Adrenal gland (tissue), 12 donors: ENCODE results near the gene DGKG. TPM values are rescaled to one million over a fixed set of nuclear protein-coding genes. Genes with fewer than 3 reads are reported as not detected.

Experiments used
- DNase-seq, 7 donors: peaks; one replicate each; pipeline ENCODE4 v3.0.0-alpha.2; 2019 to 2020
- H3K27ac ChIP-seq, 5 donors: fragments of 200-600 bp; sonication (generic) in 4 of 5; 1 replicate in 3 of 5; 2 replicates in 2 of 5; pipeline versions ENCODE4 v1.5.1 to v1.8.0; 2016 to 2020; ENCODE audit warnings: mild to moderate bottlenecking in 1 of 5
- H3K27me3 ChIP-seq: fragments of 200-600 bp; 2 replicates; pipeline ENCODE4 v1.8.0; 2021
- H3K36me3 ChIP-seq, 2 donors: fragments of 200-600 bp; replicated peaks in 1 of 2; 1 replicate in 1 of 2; 2 replicates in 1 of 2; pipeline versions ENCODE4 v1.5.1 to v1.8.0; 2018 to 2022
- H3K4me1 ChIP-seq, 2 donors: fragments of 200-600 bp; replicated peaks in 1 of 2; 1 replicate in 1 of 2; 2 replicates in 1 of 2; pipeline versions ENCODE4 v1.5.1 to v1.8.0; 2018 to 2021
- H3K4me3 ChIP-seq, 4 donors: fragments of 200-600 bp; sonication (generic) in 3 of 4; one replicate each; pipeline ENCODE4 v1.5.1; 2016 to 2018
- H3K9me3 ChIP-seq, 3 donors: fragments of 200-600 bp; sonication (generic) in 1 of 3; replicated peaks in 1 of 3; 1 replicate in 2 of 3; 2 replicates in 1 of 3; pipeline versions ENCODE4 v1.5.1 to v1.8.0; 2016 to 2021
- CTCF ChIP-seq, 6 experiments: fragments of 450-650 bp in 4 of 6; fragments of 200-600 bp in 2 of 6; sonication (generic) in 1 of 6; IDR thresholded peaks; 1 replicate in 5 of 6; 2 replicates in 1 of 6; pipeline versions ENCODE4 v1.5.1 to v1.8.0; 2016 to 2021; ENCODE audit warnings: antibody characterized with exemption in 6 of 6, mild to moderate bottlenecking in 2 of 6, moderate library complexity in 1 of 6
- POLR2A ChIP-seq, 2 donors: fragments of 450-650 bp; IDR thresholded peaks; one replicate each; pipeline ENCODE4 v1.6.1; 2017; ENCODE audit warnings: antibody characterized with exemption in 2 of 2, mild to moderate bottlenecking in 2 of 2, moderate library complexity in 1 of 2
- WGBS, 4 donors: extraction: QIAGEN DNeasy Blood & Tissue Kit in 2 of 4; methylation state at CpG; one replicate each; pipeline versions ENCODE4 v1.1.5 to v1.1.7; 2013 to 2017; 5-methylcytosine and 5-hydroxymethylcytosine counted together
- intact Hi-C, 2 donors: fragments of 100-400 bp; cut with DNase I; formaldehyde crosslinking; loops; one replicate each; pipeline versions ENCODE4 v1.14.1 to v1.15.0; 2022 to 2023
- polyA plus RNA-seq, 3 donors: library from polyadenylated mRNA; stranded (reverse); fragments of 200-250 nt in 2 of 3; fragments of 350-450 nt in 1 of 3; fragmentation: Illumina TruSeq in 1 of 3; extraction: RNeasy Lipid Tissue Mini Kit (QIAGEN cat#74804) in 1 of 3; gene quantifications; one replicate each; pipeline ENCODE4 v1.2.3, GENCODE V29; 2013 to 2014
- total RNA-seq, 9 donors: library from RNA; depleted of rRNA in 4 of 9; stranded (reverse); fragments of >200 nt in 4 of 9; fragments of 120-200 nt in 1 of 9; fragmentation: NEBNext Ultra II Directional in 1 of 9; extraction: Animal tissue kit (Norgen Biotek cat#: 25700) in 1 of 9; gene quantifications; one replicate each; pipeline versions ENCODE4 v1.1.0 to v1.2.4, GENCODE V29; 2013 to 2023
- donor health status: healthy with polysubstance abuse.
- donor health status: Bipolar disorder and iron deficiency.
- donor health status: DM: yes; HTN: yes; CAD: no.
- donor health status: DM: no; HTN: no; CAD: no.
- donor health status: DM: no; HTN: no; CAD: no.
- donor health status: DM: yes; HTN: yes; CAD: no.

DGKG gene
- total and polyA plus RNA-seq, 12 donors, result 2.9 to 43.7 (median 28.3) TPM

DNA sequence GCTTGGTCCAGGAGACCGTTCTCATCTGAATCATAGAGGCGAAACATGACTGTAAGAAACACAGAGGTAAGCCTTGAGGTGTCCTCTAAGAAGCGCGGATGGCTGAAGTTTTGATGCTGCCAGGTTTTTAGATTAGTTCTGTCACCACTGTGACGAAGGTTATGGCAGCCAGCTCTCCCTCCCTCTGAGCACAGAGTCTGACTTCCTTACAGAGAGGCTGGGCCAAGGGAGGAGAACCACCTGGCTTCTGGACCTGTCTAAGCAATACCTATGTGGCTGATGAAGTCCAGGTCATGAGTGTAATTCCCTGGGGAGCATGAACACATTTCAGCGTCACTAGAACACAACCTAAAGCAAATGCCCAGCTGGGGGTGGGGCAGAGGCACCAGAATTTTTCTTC is 77.4 kb downstream of the DGKG start:
- 89 to 96% (median 92%) methylated on average over 6 of the region's 6 CpGs for WGBS, 4 donors
- Histone ChIP-seq H3K27ac (no peak overlapping the region), H3K27me3 (no peaks in the 10 kb centered on the region), H3K36me3 (no peaks in the 10 kb centered on the region), H3K9me3 (no peaks in the 10 kb centered on the region), H3K4me3 (no peak overlapping the region), H3K4me1 (peaks cover 0 to 7% of the 10 kb centered on the region in 2 donors)
- TF ChIP-seq POLR2A (IDR thresholded peaks at IDR 0.05) (no peak), CTCF (IDR thresholded peaks at IDR 0.05) (no peak)
- intact Hi-C loops, result no loop called here
- DNase-seq, result no peak

GRCh38 chr3:186284349-186284652 is 77.7 kb downstream of the DGKG start:
- H3K4me3 ChIP-seq, result no peak overlapping the region
- TF ChIP-seq POLR2A (IDR thresholded peaks at IDR 0.05), result no peak
- no peak for TF ChIP-seq CTCF (IDR thresholded peaks at IDR 0.05)
- no peaks in the 10 kb centered on the region for H3K9me3 ChIP-seq
- no peaks in the 10 kb centered on the region for H3K36me3 ChIP-seq
- H3K27me3 ChIP-seq, result no peaks in the 10 kb centered on the region
- no peak overlapping the region for H3K27ac ChIP-seq
- WGBS, 4 donors, result 87 to 94% (median 91%) methylated on average over 8 of the region's 8 CpGs
- peaks cover 0 to 7% of the 10 kb centered on the region in 2 donors for H3K4me1 ChIP-seq
- intact Hi-C loops, result no loop called here
- DNase-seq, result no peak

GRCh38 chr3:186283651-186284348 is 78.2 kb downstream of the DGKG start:
- H3K9me3 ChIP-seq, result no peaks in the 10 kb centered on the region
- H3K36me3 ChIP-seq, result no peaks in the 10 kb centered on the region
- H3K27ac ChIP-seq, result no peak overlapping the region
- no peak overlapping the region for H3K4me3 ChIP-seq
- 79 to 91% (median 88%) methylated on average over 6 of the region's 6 CpGs for WGBS, 4 donors
- H3K27me3 ChIP-seq, result no peaks in the 10 kb centered on the region
- intact Hi-C loops, result no loop called here
- H3K4me1 ChIP-seq, result peaks cover 0 to 7% of the 10 kb centered on the region in 2 donors
- TF ChIP-seq POLR2A (IDR thresholded peaks at IDR 0.05), result no peak
- no peak for TF ChIP-seq CTCF (IDR thresholded peaks at IDR 0.05)
- no peak for DNase-seq

GRCh38 chr3:186283096-186283495 is 78.9 kb downstream of the DGKG start:
- intact Hi-C loops, result no loop called here
- Histone ChIP-seq H3K27ac (no peak overlapping the region), H3K27me3 (no peaks in the 10 kb centered on the region), H3K9me3 (no peaks in the 10 kb centered on the region), H3K36me3 (no peaks in the 10 kb centered on the region), H3K4me1 (peaks cover 0 to 7% of the 10 kb centered on the region in 2 donors), H3K4me3 (no peak overlapping the region)
- no peak for DNase-seq
- 71 to 79% (median 77%) methylated on average over 8 of the region's 8 CpGs for WGBS, 4 donors
- TF ChIP-seq CTCF (IDR thresholded peaks at IDR 0.05), result no peak
- TF ChIP-seq POLR2A (IDR thresholded peaks at IDR 0.05), result no peak
